Measurements from ENCODE around the gene ATP6V1A. TPM values are rescaled to one million over a fixed set of nuclear protein-coding genes. Genes with fewer than 3 reads are reported as not detected.

ATP6V1A gene
- total RNA-seq, 1 experiment from 2014 or later = 73.4 TPM

DNA sequence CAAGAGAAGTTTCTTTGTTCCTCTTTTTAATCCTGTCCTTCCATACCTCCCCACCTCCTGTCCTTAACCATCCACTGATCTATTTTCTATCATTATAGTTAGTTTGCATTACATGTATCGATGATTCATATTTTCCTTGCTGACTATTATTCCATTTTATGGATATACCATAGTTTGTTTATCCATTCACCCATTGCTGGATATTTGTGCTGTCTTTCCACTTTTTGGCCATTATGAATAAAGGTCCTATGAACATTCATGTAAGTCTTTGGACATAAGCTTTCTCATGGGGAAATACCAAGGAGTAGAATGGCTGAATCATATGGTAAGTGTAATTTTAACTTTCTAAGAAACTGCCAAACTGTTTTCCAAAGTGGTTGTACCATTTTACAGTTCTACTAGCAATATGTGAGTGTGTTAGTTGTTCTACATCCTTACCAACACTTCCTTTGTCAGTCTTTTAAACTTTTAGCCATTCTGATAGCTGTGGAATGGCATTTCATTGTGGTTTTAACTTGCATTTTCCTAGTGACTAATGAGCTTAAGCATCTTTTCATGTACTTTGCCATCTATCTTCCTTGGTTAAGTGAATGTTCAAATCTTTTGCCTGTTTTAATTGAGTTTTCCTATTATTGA, 11.7 kb downstream of the ATP6V1A start:
- H3K4me1 Mint-ChIP-seq = peaks cover 2 to 3% of the 10 kb centered on the region in 2 experiments; a peak in 3 of 4 replicates
- H3K23ac ChIP-seq (ENCODE audit: insufficient read length, low read depth, low read length) = no peak overlapping the region
- H3K27me3 Mint-ChIP-seq (ENCODE audit: low read depth) = no peaks in the 10 kb centered on the region
- peaks cover 2% of the 10 kb centered on the region; the same call in 1 of the 2 replicates for H3K79me2 ChIP-seq (ENCODE audit: insufficient read depth, low read length)
- H3K4ac ChIP-seq (ENCODE audit: low read depth, low read length) = no peak overlapping the region
- no peak overlapping the region for H2BK5ac ChIP-seq (ENCODE audit: insufficient read length, low read length)
- no peak overlapping the region for H4K91ac ChIP-seq (ENCODE audit: insufficient read length, low read depth, low read length)
- no peak overlapping the region for H3K9ac ChIP-seq (ENCODE audit: extremely low read depth, insufficient read length, low read length)
- no peaks in the 10 kb centered on the region for H3K79me1 ChIP-seq (ENCODE audit: insufficient read depth, low read depth, low read length, poor library complexity, severe bottlenecking)
- no peaks in the 10 kb centered on the region for H3K27me3 ChIP-seq (ENCODE audit: insufficient read depth, low read length)
- no peaks in the 10 kb centered on the region for H4K20me1 ChIP-seq (ENCODE audit: control insufficient read depth, insufficient read depth, insufficient read length)
- H3K9me3 ChIP-seq (ENCODE audit: control insufficient read depth, low read depth, low read length) = no peaks in the 10 kb centered on the region
- peaks cover 10 to 13% (median 12%) of the 10 kb centered on the region in 3 experiments; a peak in 6 of 7 replicates for H3K36me3 Mint-ChIP-seq (ENCODE audit: insufficient read depth in 1 of 3, low read depth in 3 of 3)
- no peak overlapping the region for H3K4me2 ChIP-seq (ENCODE audit: insufficient read depth, insufficient read length, low read length)
- no peak overlapping the region for H2BK120ac ChIP-seq (ENCODE audit: low read depth, low read length, poor library complexity, severe bottlenecking)
- H3K9me3 Mint-ChIP-seq = peaks cover 4 to 7% of the 10 kb centered on the region in 2 experiments
- H3K14ac ChIP-seq (ENCODE audit: insufficient read depth, low read length) = no peak overlapping the region
- no peak for DNase-seq
- H3T11ph ChIP-seq (ENCODE audit: low read length) = no peak overlapping the region
- H3K18ac ChIP-seq (ENCODE audit: insufficient read length, low read depth, low read length) = no peak overlapping the region
- no peak overlapping the region for H4K8ac ChIP-seq (replicated peaks; ENCODE audit: insufficient read length, low read depth, low read length)
- H2BK12ac ChIP-seq (ENCODE audit: insufficient read length, low read depth, low read length) = no peak overlapping the region
- TF ChIP-seq, protein P1, sequence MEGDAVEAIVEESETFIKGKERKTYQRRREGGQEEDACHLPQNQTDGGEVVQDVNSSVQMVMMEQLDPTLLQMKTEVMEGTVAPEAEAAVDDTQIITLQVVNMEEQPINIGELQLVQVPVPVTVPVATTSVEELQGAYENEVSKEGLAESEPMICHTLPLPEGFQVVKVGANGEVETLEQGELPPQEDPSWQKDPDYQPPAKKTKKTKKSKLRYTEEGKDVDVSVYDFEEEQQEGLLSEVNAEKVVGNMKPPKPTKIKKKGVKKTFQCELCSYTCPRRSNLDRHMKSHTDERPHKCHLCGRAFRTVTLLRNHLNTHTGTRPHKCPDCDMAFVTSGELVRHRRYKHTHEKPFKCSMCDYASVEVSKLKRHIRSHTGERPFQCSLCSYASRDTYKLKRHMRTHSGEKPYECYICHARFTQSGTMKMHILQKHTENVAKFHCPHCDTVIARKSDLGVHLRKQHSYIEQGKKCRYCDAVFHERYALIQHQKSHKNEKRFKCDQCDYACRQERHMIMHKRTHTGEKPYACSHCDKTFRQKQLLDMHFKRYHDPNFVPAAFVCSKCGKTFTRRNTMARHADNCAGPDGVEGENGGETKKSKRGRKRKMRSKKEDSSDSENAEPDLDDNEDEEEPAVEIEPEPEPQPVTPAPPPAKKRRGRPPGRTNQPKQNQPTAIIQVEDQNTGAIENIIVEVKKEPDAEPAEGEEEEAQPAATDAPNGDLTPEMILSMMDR (conservative IDR thresholded peaks at IDR 0.05) = no peak
- H4K5ac ChIP-seq (ENCODE audit: insufficient read length, low read depth, low read length) = no peak overlapping the region
- no peak overlapping the region for H3K56ac ChIP-seq (ENCODE audit: insufficient read length, low read depth, low read length)
- WGBS (ENCODE audit: extremely low coverage, insufficient read length, low lambda C conversion rate) = no CpG with 5 or more reads among the region's 1 CpG
- no peak overlapping the region for H3K4me3 Mint-ChIP-seq
- H2AFZ ChIP-seq (ENCODE audit: low read length) = no peak overlapping the region
- no peak overlapping the region for H2AK5ac ChIP-seq (ENCODE audit: insufficient read length, low read length)
- H3K23me2 ChIP-seq (ENCODE audit: insufficient read length, low read depth, low read length, poor library complexity, severe bottlenecking) = no peaks in the 10 kb centered on the region
- no peak overlapping the region for H2BK20ac ChIP-seq (ENCODE audit: low read depth, low read length, poor library complexity, severe bottlenecking)
- H3K27ac Mint-ChIP-seq = no peak overlapping the region
- no peak overlapping the region for H3K27ac ChIP-seq (ENCODE audit: insufficient read length, low read depth, low read length)
- no peaks in the 10 kb centered on the region for H3K4me1 ChIP-seq (ENCODE audit: insufficient read depth, low read length)
- H2BK15ac ChIP-seq (ENCODE audit: low read depth, low read length) = no peak overlapping the region
